Neural progenitor cell (in vitro differentiated cells): ENCODE results near the gene KIRREL3. TPM values are rescaled to one million over a fixed set of nuclear protein-coding genes. Genes with fewer than 3 reads are reported as not detected.
A peak's percentile ranks its signal among the peaks of the same experiment; 100 is the strongest.

ENCODE experiments used
- DNase-seq: peaks from one replicate; pipeline ENCODE4 v3.0.0-alpha.2; 2016; ENCODE audit warnings: low spot score
- H2AFZ ChIP-seq: fragments of 200-600 bp; sonication (generic); replicated peaks from 2 replicates; pipeline ENCODE4 v1.6.1; 2016; ENCODE audit warnings: antibody characterized with exemption
- H3F3A ChIP-seq: fragments of 200-600 bp; sonication (generic); 2 replicates; pipeline ENCODE4 v1.6.1; 2016; ENCODE audit warnings: antibody characterized with exemption, low read depth
- H3K27ac ChIP-seq: fragments of 200-600 bp; sonication (generic); 2 replicates; pipeline ENCODE4 v1.5.1; 2016; ENCODE audit warnings: mild to moderate bottlenecking
- H3K27me3 ChIP-seq: fragments of 200-600 bp; sonication (generic); 2 replicates; pipeline ENCODE4 v1.6.1; 2016; ENCODE audit warnings: mild to moderate bottlenecking, moderate library complexity
- H3K36me3 ChIP-seq: fragments of 200-600 bp; sonication (generic); 2 replicates; pipeline ENCODE4 v1.5.1; 2016
- H3K4me1 ChIP-seq: fragments of 200-600 bp; sonication (generic); 2 replicates; pipeline ENCODE4 v1.6.1; 2016; ENCODE audit warnings: mixed run types
- H3K4me2 ChIP-seq: fragments of 200-600 bp; sonication (generic); 2 replicates; pipeline ENCODE4 v1.6.1; 2016
- H3K4me3 ChIP-seq: fragments of 200-600 bp; sonication (generic); 2 replicates; pipeline ENCODE4 v1.5.1; 2016
- H3K79me2 ChIP-seq: fragments of 200-600 bp; sonication (generic); 2 replicates; pipeline ENCODE4 v1.6.1; 2016; ENCODE audit warnings: low read depth
- H3K9ac ChIP-seq: fragments of 200-600 bp; sonication (generic); 2 replicates; pipeline ENCODE4 v1.6.1; 2016
- H3K9me3 ChIP-seq: fragments of 200-600 bp; sonication (generic); 2 replicates; pipeline ENCODE4 v1.5.1; 2016; ENCODE audit warnings: low read depth
- H4K20me1 ChIP-seq: fragments of 200-600 bp; sonication (generic); 2 replicates; pipeline ENCODE4 v1.6.1; 2016; ENCODE audit warnings: low read depth
- H3K27ac Mint-ChIP-seq: 3 replicates; pipeline ENCODE4 v1.8.0; 2021; ENCODE audit warnings: mixed read lengths
- H3K27me3 Mint-ChIP-seq: 2 replicates; pipeline ENCODE4 v1.8.0; 2022; ENCODE audit warnings: low read depth, mild to moderate bottlenecking, inconsistent platforms, moderate library complexity, mixed read lengths; ENCODE audit not compliant: insufficient read depth
- H3K36me3 Mint-ChIP-seq: 3 replicates; pipeline ENCODE4 v1.8.0; 2021; ENCODE audit warnings: mixed read lengths
- H3K4me1 Mint-ChIP-seq: 3 replicates; pipeline ENCODE4 v1.8.0; 2021; ENCODE audit warnings: mixed read lengths
- H3K4me3 Mint-ChIP-seq: 3 replicates; pipeline ENCODE4 v1.8.0; 2021; ENCODE audit warnings: mild to moderate bottlenecking, moderate library complexity, mixed read lengths
- H3K9me3 Mint-ChIP-seq: 3 replicates; pipeline ENCODE4 v1.8.0; 2020; ENCODE audit warnings: mixed read lengths
- EZH2 ChIP-seq: fragments of 200-600 bp; sonication (generic); IDR thresholded peaks from 2 replicates; pipeline ENCODE4 v1.6.1; 2017; ENCODE audit warnings: antibody characterized with exemption, mild to moderate bottlenecking, moderate library complexity
- EZH2phosphoT487 ChIP-seq: fragments of 200-600 bp; sonication (generic); IDR thresholded peaks from 2 replicates; pipeline ENCODE4 v1.6.1; 2017; ENCODE audit warnings: antibody characterized with exemption
- total RNA-seq: library from RNA; depleted of rRNA; stranded (reverse); fragments of >200 nt; gene quantifications from 2 replicates; pipeline ENCODE4 v1.2.3, GENCODE V29; 2015; ENCODE audit warnings: low replicate concordance
- TF ChIP-seq, protein P1 (sequence below): fragments of 200-600 bp; sonication (generic); IDR thresholded peaks from 2 replicates; pipeline ENCODE4 v1.5.1; 2017; ENCODE audit warnings: antibody characterized with exemption, mild to moderate bottlenecking

The KIRREL3 gene
- total RNA-seq, 1 donor from 2014 or later, result 1.1 TPM

DNA sequence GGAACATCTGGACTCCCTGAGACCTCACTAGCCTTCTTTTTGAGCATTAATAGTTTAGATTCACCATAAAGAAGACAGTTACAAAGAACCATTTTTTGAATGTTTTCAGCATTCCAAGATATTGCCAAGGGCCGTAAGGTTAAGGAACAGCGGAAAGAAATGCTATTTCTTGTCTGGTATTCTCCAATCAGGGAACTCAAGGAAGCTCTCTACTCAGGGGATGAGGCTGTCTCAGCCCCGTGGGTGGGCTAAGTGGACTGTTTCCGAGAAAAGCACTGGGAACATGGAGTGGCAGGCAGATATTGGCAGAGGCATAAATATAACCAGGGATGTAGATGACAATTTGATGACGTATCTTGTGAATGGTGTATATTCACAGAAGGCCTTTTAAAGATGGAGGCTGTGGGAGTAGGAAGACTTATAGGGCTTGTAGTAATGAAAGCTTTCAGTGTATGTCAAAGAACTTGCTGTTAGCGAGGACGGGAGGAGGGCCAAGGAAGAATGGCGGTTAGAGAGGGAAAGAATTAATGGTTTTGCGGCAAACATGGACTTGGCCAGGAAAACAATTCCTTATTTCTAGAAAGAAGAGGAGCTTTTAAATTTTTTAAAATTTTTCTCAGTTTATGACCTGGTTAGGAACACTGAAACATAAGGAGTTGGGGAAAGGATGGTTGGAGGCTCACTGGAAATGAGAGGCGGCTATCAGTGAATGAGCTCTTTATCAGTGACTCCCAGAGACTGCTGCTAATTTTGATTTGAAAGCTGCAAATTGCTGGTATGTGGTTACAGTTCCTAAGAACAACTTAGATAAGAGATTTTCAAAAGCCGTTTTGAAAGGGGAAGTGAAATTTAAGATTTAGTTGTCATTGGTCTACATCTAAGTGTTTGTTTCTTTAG, 580.5 kb downstream of the KIRREL3 start:
- Histone ChIP-seq H4K20me1 (no peaks in the 10 kb centered on the region), H3K27ac (no peak overlapping the region), H3K79me2 (no peaks in the 10 kb centered on the region), H3K27me3 (peaks cover 9% of the 10 kb centered on the region), H3K9me3 (no peaks in the 10 kb centered on the region), H3F3A (peaks cover 7% of the 10 kb centered on the region), H3K4me1 (peaks cover 4% of the 10 kb centered on the region), H3K4me2 (no peak overlapping the region), H3K36me3 (no peaks in the 10 kb centered on the region), H3K4me3 (no peak overlapping the region), H3K9ac (no peak overlapping the region), H2AFZ (no peak overlapping the region)
- Mint-ChIP-seq H3K27ac (no peak overlapping the region), H3K4me1 (peaks cover 2% of the 10 kb centered on the region), H3K9me3 (no peaks in the 10 kb centered on the region), H3K36me3 (peaks cover 5% of the 10 kb centered on the region), H3K4me3 (no peak overlapping the region), H3K27me3 (peaks cover 3% of the 10 kb centered on the region)
- TF ChIP-seq EZH2phosphoT487 (no peak), EZH2 (no peak)
- TF ChIP-seq, protein P1, sequence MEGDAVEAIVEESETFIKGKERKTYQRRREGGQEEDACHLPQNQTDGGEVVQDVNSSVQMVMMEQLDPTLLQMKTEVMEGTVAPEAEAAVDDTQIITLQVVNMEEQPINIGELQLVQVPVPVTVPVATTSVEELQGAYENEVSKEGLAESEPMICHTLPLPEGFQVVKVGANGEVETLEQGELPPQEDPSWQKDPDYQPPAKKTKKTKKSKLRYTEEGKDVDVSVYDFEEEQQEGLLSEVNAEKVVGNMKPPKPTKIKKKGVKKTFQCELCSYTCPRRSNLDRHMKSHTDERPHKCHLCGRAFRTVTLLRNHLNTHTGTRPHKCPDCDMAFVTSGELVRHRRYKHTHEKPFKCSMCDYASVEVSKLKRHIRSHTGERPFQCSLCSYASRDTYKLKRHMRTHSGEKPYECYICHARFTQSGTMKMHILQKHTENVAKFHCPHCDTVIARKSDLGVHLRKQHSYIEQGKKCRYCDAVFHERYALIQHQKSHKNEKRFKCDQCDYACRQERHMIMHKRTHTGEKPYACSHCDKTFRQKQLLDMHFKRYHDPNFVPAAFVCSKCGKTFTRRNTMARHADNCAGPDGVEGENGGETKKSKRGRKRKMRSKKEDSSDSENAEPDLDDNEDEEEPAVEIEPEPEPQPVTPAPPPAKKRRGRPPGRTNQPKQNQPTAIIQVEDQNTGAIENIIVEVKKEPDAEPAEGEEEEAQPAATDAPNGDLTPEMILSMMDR, result no peak
- no peak for DNase-seq

DNA sequence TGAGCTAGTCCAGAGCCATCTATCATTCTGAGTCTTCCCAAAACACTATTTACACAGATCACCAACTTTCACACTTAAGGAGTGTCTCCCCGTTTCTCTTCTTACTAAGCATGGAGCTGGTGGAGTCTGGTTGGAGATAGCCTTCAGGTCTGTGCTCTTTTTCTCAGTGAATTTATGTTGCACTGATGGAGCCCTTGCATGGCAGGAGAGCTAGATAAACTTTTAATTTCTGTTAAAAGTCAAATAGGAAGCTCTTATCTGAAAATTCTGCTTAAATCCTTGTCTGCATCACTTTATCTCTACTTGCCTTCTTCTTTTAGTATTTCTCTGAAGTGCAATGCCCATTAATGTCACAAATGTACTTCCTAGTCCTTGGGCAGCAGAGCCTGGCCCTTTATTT, 581.7 kb downstream of the KIRREL3 start:
- peaks cover 9% of the 10 kb centered on the region for H3K27me3 ChIP-seq
- no peaks in the 10 kb centered on the region for H3K9me3 Mint-ChIP-seq
- H3K36me3 ChIP-seq, result no peaks in the 10 kb centered on the region
- H3F3A ChIP-seq, result peaks cover 7% of the 10 kb centered on the region
- no peaks in the 10 kb centered on the region for H3K9me3 ChIP-seq
- no peak overlapping the region for H3K4me2 ChIP-seq
- peaks cover 4% of the 10 kb centered on the region for H3K4me1 ChIP-seq
- no peak overlapping the region for H3K4me3 Mint-ChIP-seq
- TF ChIP-seq, protein P1, result no peak
- TF ChIP-seq EZH2 (no peak), EZH2phosphoT487 (no peak)
- no peak overlapping the region for H3K9ac ChIP-seq
- no peak overlapping the region for H3K4me3 ChIP-seq
- no peak overlapping the region for H3K27ac Mint-ChIP-seq
- H3K36me3 Mint-ChIP-seq, result peaks cover 5% of the 10 kb centered on the region
- no peaks in the 10 kb centered on the region for H3K79me2 ChIP-seq
- H2AFZ ChIP-seq, result no peak overlapping the region
- peaks cover under 1% of the 10 kb centered on the region for H3K4me1 Mint-ChIP-seq
- DNase-seq, result no peak
- peaks cover 2% of the 10 kb centered on the region for H3K27me3 Mint-ChIP-seq
- H4K20me1 ChIP-seq, result no peaks in the 10 kb centered on the region
- H3K27ac ChIP-seq, result no peak overlapping the region

DNA sequence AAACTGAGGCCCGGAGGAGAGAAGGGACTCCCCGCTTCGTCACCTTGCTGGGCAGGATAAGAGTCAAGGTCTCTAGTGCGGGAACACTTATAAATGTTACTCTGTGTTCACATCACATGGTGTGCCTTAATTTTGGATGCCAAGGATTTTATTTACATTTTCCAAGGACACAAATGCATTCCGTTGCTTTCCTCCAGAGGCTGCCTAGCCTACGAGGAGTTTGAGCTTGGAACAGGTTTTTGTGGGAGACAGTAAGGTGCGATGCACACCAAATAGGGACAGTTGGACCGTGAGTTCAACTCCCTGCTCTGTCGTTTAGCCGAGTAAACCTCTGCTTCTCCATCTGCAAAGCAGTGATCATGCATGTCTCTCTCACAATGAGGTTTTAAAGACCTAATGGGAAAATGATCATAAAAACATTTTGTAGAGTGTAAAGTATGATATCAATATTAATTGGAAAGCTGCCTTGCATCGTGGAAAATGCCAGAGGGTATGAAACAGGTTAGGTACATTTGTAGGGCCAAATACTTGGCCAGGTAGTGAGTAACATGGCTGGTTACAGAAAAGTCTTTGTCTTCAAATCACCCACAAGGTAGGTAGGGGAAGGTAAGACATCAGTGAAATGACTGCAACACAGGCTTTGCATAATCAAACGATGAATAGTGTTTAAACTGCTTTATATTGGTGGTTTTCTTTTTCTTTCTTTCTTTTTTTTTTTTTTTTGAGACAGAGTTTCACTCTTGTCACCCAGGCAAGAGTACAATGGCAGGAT, 583.3 kb downstream of the KIRREL3 start:
- no peak overlapping the region for H3K27ac ChIP-seq
- H3K79me2 ChIP-seq, result no peaks in the 10 kb centered on the region
- H2AFZ ChIP-seq, result peak overlapping the region; percentile 92
- Mint-ChIP-seq H3K27me3 (peaks cover 2% of the 10 kb centered on the region), H3K36me3 (peaks cover 5% of the 10 kb centered on the region), H3K4me1 (no peaks in the 10 kb centered on the region), H3K27ac (no peak overlapping the region), H3K9me3 (no peaks in the 10 kb centered on the region), H3K4me3 (no peak overlapping the region)
- peaks cover 7% of the 10 kb centered on the region for H3F3A ChIP-seq
- no peak for DNase-seq
- peaks cover 4% of the 10 kb centered on the region for H3K4me1 ChIP-seq
- H3K4me3 ChIP-seq, result peak overlapping the region; percentile 39
- no peaks in the 10 kb centered on the region for H3K36me3 ChIP-seq
- no peaks in the 10 kb centered on the region for H4K20me1 ChIP-seq
- peaks cover 9% of the 10 kb centered on the region for H3K27me3 ChIP-seq
- H3K4me2 ChIP-seq, result peak overlapping the region; percentile 75
- H3K9me3 ChIP-seq, result no peaks in the 10 kb centered on the region
- no peak overlapping the region for H3K9ac ChIP-seq
- TF ChIP-seq, protein P1, result no peak
- TF ChIP-seq EZH2phosphoT487 (no peak), EZH2 (no peak)
